NCI-H2196 (cell line): ENCODE measurements around the gene EDEM1.
"Not testable (repeated sequence)": the region's sequence is repeated elsewhere in the genome, so short reads cannot be mapped to it uniquely, and the experiment has no call there.

ENCODE experiments used
- DNase-seq: peaks from one replicate; lab custom pipeline; 2025; ENCODE audit not compliant: unreplicated experiment; lab: John Stamatoyannopoulos, UW

EDEM1 gene

GRCh38 chr3:5172018-5172417, 15.5 kb upstream of the EDEM1 start:
- no peak for DNase-seq

GRCh38 chr3:5179036-5179435, 8.5 kb upstream of the EDEM1 start:
- not testable (repeated sequence) for DNase-seq

- no peak for DNase-seq
Measured at GRCh38 chr3:5181469-5182141, 5.9 kb upstream of the EDEM1 start.

- not testable (repeated sequence) for DNase-seq
Measured at GRCh38 chr3:5183714-5184113, 3.8 kb upstream of the EDEM1 start.

- no peak for DNase-seq
Measured at GRCh38 chr3:5184499-5184898, 3.0 kb upstream of the EDEM1 start.

GRCh38 chr3:5185093-5185673, 2.3 kb upstream of the EDEM1 start:
- no peak for DNase-seq

GRCh38 chr3:5186089-5186857, 1.2 kb upstream of the EDEM1 start:
- no peak for DNase-seq

- no peak for DNase-seq
Measured at GRCh38 chr3:5186858-5187155, 700 bp upstream of the EDEM1 start.

- DNase-seq, result no peak
Measured at GRCh38 chr3:5187920-5188418, 462 bp downstream of the EDEM1 start.

GRCh38 chr3:5188419-5189221, 1.1 kb downstream of the EDEM1 start:
- no peak for DNase-seq

- DNase-seq, result no peak
Measured at GRCh38 chr3:5190147-5190791, 2.8 kb downstream of the EDEM1 start.

GRCh38 chr3:5191555-5192304, 4.2 kb downstream of the EDEM1 start:
- no peak for DNase-seq

- no peak for DNase-seq
Measured at GRCh38 chr3:5192571-5193365, 5.3 kb downstream of the EDEM1 start.

GRCh38 chr3:5194341-5194740, 6.8 kb downstream of the EDEM1 start:
- DNase-seq, result no peak

- no peak for DNase-seq
Measured at GRCh38 chr3:5194801-5195509, 7.4 kb downstream of the EDEM1 start.

- DNase-seq, result no peak
Measured at GRCh38 chr3:5195605-5196004, 8.1 kb downstream of the EDEM1 start.

- no peak for DNase-seq
Measured at GRCh38 chr3:5197022-5197421, 9.5 kb downstream of the EDEM1 start.

GRCh38 chr3:5197470-5198312, 10.2 kb downstream of the EDEM1 start:
- DNase-seq, result no peak
